GM12874 (cell line): Measurements from ENCODE around the gene KCNMB3.

ENCODE experiments used
- CTCF ChIP-seq: IDR thresholded peaks from 2 replicates; pipeline ENCODE4 v1.5.1; 2011; ENCODE audit warnings: low read depth, mild to moderate bottlenecking, control low read depth, low read length, moderate library complexity; ENCODE audit not compliant: insufficient read depth

The KCNMB3 gene

GRCh38 chr3:179233043-179233442 is 17.9 kb downstream of the KCNMB3 start:
- TF ChIP-seq CTCF, result no peak

GRCh38 chr3:179229177-179229576 is 21.7 kb downstream of the KCNMB3 start:
- TF ChIP-seq CTCF, result no peak

GRCh38 chr3:179227349-179227748 is 23.6 kb downstream of the KCNMB3 start:
- TF ChIP-seq CTCF, result no peak

GRCh38 chr3:179224584-179224983 is 26.3 kb downstream of the KCNMB3 start:
- TF ChIP-seq CTCF, result no peak

- TF ChIP-seq CTCF, result no peak
Measured at GRCh38 chr3:179223548-179223947, 27.4 kb downstream of the KCNMB3 start.

GRCh38 chr3:179200790-179201189 is 50.1 kb downstream of the KCNMB3 start:
- no peak for TF ChIP-seq CTCF

- no peak for TF ChIP-seq CTCF
Measured at GRCh38 chr3:179196700-179197099, 54.2 kb downstream of the KCNMB3 start.

- no peak for TF ChIP-seq CTCF
Measured at GRCh38 chr3:179196098-179196497, 54.8 kb downstream of the KCNMB3 start.
